ENCODE data around the gene RIPOR1.

RIPOR1 gene

DNA sequence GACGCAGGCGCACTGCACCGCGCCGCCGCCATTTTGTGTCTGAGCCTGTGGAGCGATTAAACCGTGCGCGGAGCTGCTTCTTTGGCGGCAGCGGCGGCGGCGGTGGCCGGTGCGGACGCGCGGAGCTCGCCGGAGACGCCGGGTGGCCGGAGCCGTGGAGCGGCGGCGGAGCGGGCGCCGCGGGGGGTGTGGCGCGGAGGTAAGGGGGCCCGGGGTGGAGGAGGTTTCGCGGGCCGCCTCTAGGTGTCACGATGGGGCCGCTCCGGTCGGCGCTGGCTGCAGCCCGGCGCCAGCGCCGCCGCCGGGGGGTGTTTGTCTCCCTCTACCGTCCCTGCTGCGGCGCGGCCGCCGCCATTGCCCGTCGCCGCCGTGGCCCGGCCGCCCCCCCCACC is 33.9 kb downstream of the RIPOR1 start, which contains the start of gene CTCF:
Gene CTCF (plus strand): TSS at position 1 of the 392 bp plus-strand sequence. CDS start 48,307 bp downstream, outside the sequence.
- H3K79me2 ChIP-seq (ENCODE audit: insufficient read depth, low read length) = peaks cover 82% of the 10 kb centered on the region
- no peaks in the 10 kb centered on the region for H3K27me3 ChIP-seq (ENCODE audit: low read length)
- peak within 1 kb of the TSS; percentile 94 for H3K27ac ChIP-seq (ENCODE audit: low read depth, low read length)
- no peaks in the 10 kb centered on the region for H3K9me2 ChIP-seq (replicated peaks; ENCODE audit: insufficient read depth, low read length)
- peak within 1 kb of the TSS; percentile 90 for H3K4me3 ChIP-seq (ENCODE audit: insufficient read depth, low read length, poor library complexity, severe bottlenecking)
- peak within 1 kb of the TSS; percentile 97 for H3K4me2 ChIP-seq (ENCODE audit: low read depth, low read length, poor library complexity, severe bottlenecking)
- H3F3A ChIP-seq (ENCODE audit: insufficient read depth) = peaks cover 23% of the 10 kb centered on the region
- peak within 1 kb of the TSS; percentile 69 for H2AFZ ChIP-seq (ENCODE audit: low read depth, low read length, severe bottlenecking)
- H3K36me3 ChIP-seq (ENCODE audit: low read length) = no peaks in the 10 kb centered on the region
- H3K9me3 ChIP-seq (ENCODE audit: insufficient read depth, low read length) = no peaks in the 10 kb centered on the region
- no peak for TF ChIP-seq EZH2phosphoT487 (conservative IDR thresholded peaks at IDR 0.05; ENCODE audit: low read length)
- TF ChIP-seq, protein P1, sequence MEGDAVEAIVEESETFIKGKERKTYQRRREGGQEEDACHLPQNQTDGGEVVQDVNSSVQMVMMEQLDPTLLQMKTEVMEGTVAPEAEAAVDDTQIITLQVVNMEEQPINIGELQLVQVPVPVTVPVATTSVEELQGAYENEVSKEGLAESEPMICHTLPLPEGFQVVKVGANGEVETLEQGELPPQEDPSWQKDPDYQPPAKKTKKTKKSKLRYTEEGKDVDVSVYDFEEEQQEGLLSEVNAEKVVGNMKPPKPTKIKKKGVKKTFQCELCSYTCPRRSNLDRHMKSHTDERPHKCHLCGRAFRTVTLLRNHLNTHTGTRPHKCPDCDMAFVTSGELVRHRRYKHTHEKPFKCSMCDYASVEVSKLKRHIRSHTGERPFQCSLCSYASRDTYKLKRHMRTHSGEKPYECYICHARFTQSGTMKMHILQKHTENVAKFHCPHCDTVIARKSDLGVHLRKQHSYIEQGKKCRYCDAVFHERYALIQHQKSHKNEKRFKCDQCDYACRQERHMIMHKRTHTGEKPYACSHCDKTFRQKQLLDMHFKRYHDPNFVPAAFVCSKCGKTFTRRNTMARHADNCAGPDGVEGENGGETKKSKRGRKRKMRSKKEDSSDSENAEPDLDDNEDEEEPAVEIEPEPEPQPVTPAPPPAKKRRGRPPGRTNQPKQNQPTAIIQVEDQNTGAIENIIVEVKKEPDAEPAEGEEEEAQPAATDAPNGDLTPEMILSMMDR (IDR thresholded peaks at IDR 0.05; ENCODE audit: insufficient read depth, low read length, poor library complexity, severe bottlenecking) = no peak
- H3K9ac ChIP-seq (ENCODE audit: low read length) = peak within 1 kb of the TSS; percentile 98
- H4K20me1 ChIP-seq (ENCODE audit: low read depth, low read length) = no peaks in the 10 kb centered on the region

DNA sequence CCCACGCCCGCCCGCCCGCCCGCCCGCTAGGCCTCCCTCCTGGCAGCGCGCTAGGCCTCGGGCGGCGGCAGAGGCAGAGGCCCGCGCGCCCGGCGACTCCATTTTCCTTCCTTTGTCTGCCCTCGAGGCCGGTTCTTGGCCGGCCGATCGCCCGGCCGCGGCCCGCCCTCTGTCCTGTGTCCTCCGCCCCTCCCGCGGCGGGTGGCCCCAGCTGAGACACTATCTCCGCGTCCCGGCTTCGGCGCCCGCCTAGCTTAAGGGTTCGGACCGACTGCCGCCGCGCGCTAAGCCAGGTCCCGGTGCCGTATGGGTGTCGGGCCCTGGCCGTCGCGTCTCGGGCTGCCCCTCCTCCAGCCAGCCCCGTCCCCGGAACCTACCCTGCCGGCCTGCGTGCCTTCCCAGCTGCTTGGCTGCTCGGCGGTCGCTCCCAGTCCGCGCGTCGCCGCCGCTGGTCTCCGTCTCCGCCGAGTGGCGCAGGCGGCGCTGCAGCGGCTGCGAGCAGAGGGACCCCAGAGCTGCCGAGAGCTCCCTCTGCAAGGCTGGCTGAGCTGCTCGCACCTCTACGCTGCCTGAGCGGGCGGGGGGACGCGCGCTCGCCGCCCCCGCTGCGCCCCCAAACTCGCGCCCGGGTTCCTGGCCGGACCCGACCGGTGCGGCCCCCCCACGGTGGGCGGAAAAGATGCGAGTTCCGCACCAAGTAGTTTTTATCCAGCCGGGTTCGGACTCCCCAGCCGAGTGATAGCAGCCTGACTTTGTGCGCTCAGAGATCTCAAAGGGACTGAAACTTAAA is 34.5 kb downstream of the RIPOR1 start:
- Histone ChIP-seq H3F3A (ENCODE audit: insufficient read depth) (peaks cover 23% of the 10 kb centered on the region), H3K79me2 (ENCODE audit: insufficient read depth, low read length) (peaks cover 82% of the 10 kb centered on the region), H3K9ac (ENCODE audit: low read length) (peak overlapping the region; percentile 90), H3K4me3 (ENCODE audit: insufficient read depth, low read length, poor library complexity, severe bottlenecking) (peak overlapping the region; percentile 90), H3K9me3 (ENCODE audit: insufficient read depth, low read length) (no peaks in the 10 kb centered on the region), H3K27ac (ENCODE audit: low read depth, low read length) (peak overlapping the region; percentile 94), H3K4me2 (ENCODE audit: low read depth, low read length, poor library complexity, severe bottlenecking) (peak overlapping the region; percentile 97), H3K27me3 (ENCODE audit: low read length) (no peaks in the 10 kb centered on the region), H4K20me1 (ENCODE audit: low read depth, low read length) (no peaks in the 10 kb centered on the region), H3K36me3 (ENCODE audit: low read length) (no peaks in the 10 kb centered on the region), H2AFZ (ENCODE audit: low read depth, low read length, severe bottlenecking) (no peak overlapping the region), H3K9me2 (replicated peaks; ENCODE audit: insufficient read depth, low read length) (no peaks in the 10 kb centered on the region)
- TF ChIP-seq, protein P1 (IDR thresholded peaks at IDR 0.05; ENCODE audit: insufficient read depth, low read length, poor library complexity, severe bottlenecking) = no peak
- no peak for TF ChIP-seq EZH2phosphoT487 (conservative IDR thresholded peaks at IDR 0.05; ENCODE audit: low read length)

DNA sequence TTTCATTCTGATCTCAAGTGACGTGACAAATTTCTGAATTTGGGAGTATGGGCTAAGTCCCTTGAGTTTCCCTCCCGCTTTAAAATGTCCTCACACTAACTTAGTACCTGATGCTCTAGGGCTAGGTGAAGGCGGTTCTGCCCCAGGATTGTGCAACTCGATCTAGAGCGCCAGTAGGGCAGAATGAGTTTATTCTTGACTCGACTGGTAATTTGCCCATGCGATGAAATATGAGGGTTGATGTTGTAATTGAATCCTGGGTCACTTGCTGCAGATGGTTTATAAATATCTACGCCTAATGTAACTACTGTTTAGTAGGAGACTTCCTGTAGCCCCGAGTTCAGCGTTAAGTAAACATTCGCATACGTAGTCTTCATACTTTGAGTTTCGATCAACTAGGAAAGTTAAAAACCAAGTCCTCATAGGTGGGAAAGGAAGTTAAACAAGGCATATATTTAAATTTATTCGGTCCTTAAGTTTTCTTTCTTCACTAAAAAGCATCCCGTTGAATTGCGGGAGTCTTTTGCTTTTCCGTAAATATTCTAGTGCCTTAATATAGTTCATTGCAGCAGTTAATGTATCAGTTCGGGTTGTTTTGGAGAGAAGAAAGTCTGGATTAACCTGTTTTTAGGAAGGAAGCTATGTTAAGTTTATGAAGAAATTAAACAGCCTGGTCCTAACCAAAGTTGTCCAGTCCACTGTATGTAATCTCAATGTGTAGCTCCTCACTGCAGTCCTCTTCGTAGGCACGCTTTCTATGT is 35.3 kb downstream of the RIPOR1 start:
- Histone ChIP-seq H3F3A (ENCODE audit: insufficient read depth) (peaks cover 23% of the 10 kb centered on the region), H3K79me2 (ENCODE audit: insufficient read depth, low read length) (peaks cover 85% of the 10 kb centered on the region), H3K9me2 (replicated peaks; ENCODE audit: insufficient read depth, low read length) (no peaks in the 10 kb centered on the region), H3K4me3 (ENCODE audit: insufficient read depth, low read length, poor library complexity, severe bottlenecking) (peak overlapping the region; percentile 90), H2AFZ (ENCODE audit: low read depth, low read length, severe bottlenecking) (no peak overlapping the region), H3K4me2 (ENCODE audit: low read depth, low read length, poor library complexity, severe bottlenecking) (peak overlapping the region; percentile 97), H3K9me3 (ENCODE audit: insufficient read depth, low read length) (no peaks in the 10 kb centered on the region), H4K20me1 (ENCODE audit: low read depth, low read length) (no peaks in the 10 kb centered on the region), H3K36me3 (ENCODE audit: low read length) (no peaks in the 10 kb centered on the region), H3K27ac (ENCODE audit: low read depth, low read length) (peak overlapping the region; percentile 94), H3K9ac (ENCODE audit: low read length) (peak overlapping the region; percentile 90), H3K27me3 (ENCODE audit: low read length) (no peaks in the 10 kb centered on the region)
- TF ChIP-seq, protein P1 (IDR thresholded peaks at IDR 0.05; ENCODE audit: insufficient read depth, low read length, poor library complexity, severe bottlenecking) = no peak
- no peak for TF ChIP-seq EZH2phosphoT487 (conservative IDR thresholded peaks at IDR 0.05; ENCODE audit: low read length)

Data from SU-DHL-6 (cell line).